HEK293 (cell line): ENCODE measurements around the gene ANKRD63.

Experiments used
- CTCF ChIA-PET: fragments of 350-600 bp; formaldehyde crosslinking; extraction: SDS; loops from one replicate; lab custom pipeline; 2021; ENCODE audit warnings: antibody characterized with exemption; lab: Yijun Ruan, JAX
- POLR2A ChIA-PET: fragments of 300-600 bp; formaldehyde crosslinking; extraction: SDS; loops from one replicate; lab custom pipeline; 2020; ENCODE audit warnings: antibody characterized with exemption, inconsistent platforms; lab: Yijun Ruan, JAX
- H3K27ac ChIP-seq: fragments of 200-500 bp; sonication (Bioruptor generic); 2 replicates; pipeline ENCODE4 v1.5.1; 2014; ENCODE audit warnings: low read depth, low read length, control low read depth, inconsistent platforms; ENCODE audit errors: extremely low read depth
- H3K36me3 ChIP-seq, 2 experiments: fragments of 200-500 bp in 1 of 2; sonication (Bioruptor generic) in 1 of 2; 1 replicate in 1 of 2; 2 replicates in 1 of 2; pipeline ENCODE4 v1.5.1; 2014 to 2017; ENCODE audit warnings: inconsistent platforms in 2 of 2, low read length in 2 of 2; ENCODE audit not compliant: control insufficient read depth in 2 of 2, insufficient read depth in 1 of 2
- H3K4me1 ChIP-seq: fragments of 200-500 bp; sonication (Bioruptor generic); 2 replicates; pipeline ENCODE4 v1.5.1; 2014; ENCODE audit warnings: mild to moderate bottlenecking, low read length, inconsistent platforms; ENCODE audit not compliant: control insufficient read depth, insufficient read depth
- H3K4me3 ChIP-seq: 2 replicates; pipeline ENCODE4 v1.5.1; 2011; ENCODE audit warnings: low read depth, mild to moderate bottlenecking, control low read depth, low read length, moderate library complexity
- H3K9me3 ChIP-seq: fragments of 200-500 bp; sonication (Bioruptor generic); 2 replicates; pipeline ENCODE4 v1.5.1; 2014; ENCODE audit warnings: low read depth, low read length, inconsistent platforms; ENCODE audit not compliant: control insufficient read depth, insufficient read depth
- FEZF1 ChIP-seq: fragments of 450-650 bp; formaldehyde crosslinking; IDR thresholded peaks from 2 replicates; pipeline ENCODE4 v1.5.1; 2016; ENCODE audit warnings: missing biosample characterization, missing genetic modification characterization
- GFI1B ChIP-seq: fragments of 450-650 bp; formaldehyde crosslinking; IDR thresholded peaks from 2 replicates; pipeline ENCODE4 v1.5.1; 2016; ENCODE audit warnings: missing biosample characterization, missing genetic modification characterization
- GLIS1 ChIP-seq: fragments of 450-650 bp; formaldehyde crosslinking; IDR thresholded peaks from 2 replicates; pipeline ENCODE4 v1.5.1; 2016; ENCODE audit warnings: missing biosample characterization, missing genetic modification characterization
- KLF10 ChIP-seq: fragments of 450-650 bp; IDR thresholded peaks from 2 replicates; pipeline ENCODE4 v1.5.1; 2018; ENCODE audit warnings: missing biosample characterization, mild to moderate bottlenecking, missing genetic modification characterization
- KLF9 ChIP-seq: fragments of 450-650 bp; formaldehyde crosslinking; IDR thresholded peaks from 2 replicates; pipeline ENCODE4 v1.5.1; 2016; ENCODE audit warnings: missing biosample characterization, missing genetic modification characterization, low read depth
- OSR2 ChIP-seq: fragments of 450-650 bp; formaldehyde crosslinking; IDR thresholded peaks from 2 replicates; pipeline ENCODE4 v1.5.1; 2016; ENCODE audit warnings: missing biosample characterization, missing genetic modification characterization
- SCRT2 ChIP-seq: fragments of 450-650 bp; formaldehyde crosslinking; IDR thresholded peaks from 2 replicates; pipeline ENCODE4 v1.5.1; 2016; ENCODE audit warnings: missing biosample characterization, missing genetic modification characterization
- SP7 ChIP-seq: fragments of 450-650 bp; formaldehyde crosslinking; IDR thresholded peaks from 2 replicates; pipeline ENCODE4 v1.5.1; 2016; ENCODE audit warnings: missing biosample characterization, missing genetic modification characterization
- ZBTB1 ChIP-seq: fragments of 450-650 bp; formaldehyde crosslinking; IDR thresholded peaks from 2 replicates; pipeline ENCODE4 v1.5.1; 2016; ENCODE audit warnings: missing biosample characterization, missing genetic modification characterization
- ZBTB20 ChIP-seq: fragments of 450-650 bp; formaldehyde crosslinking; IDR thresholded peaks from 2 replicates; pipeline ENCODE4 v1.5.1; 2016; ENCODE audit warnings: missing biosample characterization, missing genetic modification characterization
- ZIC2 ChIP-seq: fragments of 450-650 bp; formaldehyde crosslinking; IDR thresholded peaks from 2 replicates; pipeline ENCODE4 v1.5.1; 2016; ENCODE audit warnings: missing biosample characterization, missing genetic modification characterization
- ZNF221 ChIP-seq: fragments of 450-650 bp; formaldehyde crosslinking; IDR thresholded peaks from 2 replicates; pipeline ENCODE4 v1.5.1; 2017; ENCODE audit warnings: missing biosample characterization, missing genetic modification characterization, borderline replicate concordance
- ZNF223 ChIP-seq: fragments of 450-650 bp; formaldehyde crosslinking; IDR thresholded peaks from 2 replicates; pipeline ENCODE4 v1.5.1; 2016; ENCODE audit warnings: missing biosample characterization, missing genetic modification characterization
- ZNF335 ChIP-seq: fragments of 450-650 bp; formaldehyde crosslinking; conservative IDR thresholded peaks from 2 replicates; pipeline ENCODE4 v1.5.1; 2016; ENCODE audit warnings: missing biosample characterization, missing genetic modification characterization
- ZNF354C ChIP-seq: fragments of 450-650 bp; formaldehyde crosslinking; IDR thresholded peaks from 2 replicates; pipeline ENCODE4 v1.5.1; 2016; ENCODE audit warnings: missing biosample characterization, missing genetic modification characterization, low read depth, borderline replicate concordance
- ZNF514 ChIP-seq: fragments of 450-650 bp; formaldehyde crosslinking; IDR thresholded peaks from 2 replicates; pipeline ENCODE4 v1.5.1; 2016; ENCODE audit warnings: missing biosample characterization, missing genetic modification characterization
- ZNF549 ChIP-seq: fragments of 450-650 bp; IDR thresholded peaks from 2 replicates; pipeline ENCODE4 v1.5.1; 2018; ENCODE audit warnings: missing biosample characterization, missing genetic modification characterization, mild to moderate bottlenecking, inconsistent platforms, moderate library complexity
- ZNF561 ChIP-seq: fragments of 450-650 bp; IDR thresholded peaks from 2 replicates; pipeline ENCODE4 v1.5.1; 2018; ENCODE audit warnings: missing biosample characterization, missing genetic modification characterization, borderline replicate concordance
- ZNF600 ChIP-seq: fragments of 450-650 bp; formaldehyde crosslinking; IDR thresholded peaks from 2 replicates; pipeline ENCODE4 v1.5.1; 2016; ENCODE audit warnings: missing biosample characterization, missing genetic modification characterization
- ZNF629 ChIP-seq: fragments of 450-650 bp; formaldehyde crosslinking; IDR thresholded peaks from 2 replicates; pipeline ENCODE4 v1.5.1; 2017; ENCODE audit warnings: missing biosample characterization, missing genetic modification characterization
- ZNF670 ChIP-seq: fragments of 450-650 bp; formaldehyde crosslinking; IDR thresholded peaks from 2 replicates; pipeline ENCODE4 v1.5.1; 2016; ENCODE audit warnings: missing biosample characterization, missing genetic modification characterization, low read depth
- ZNF747 ChIP-seq: fragments of 450-650 bp; formaldehyde crosslinking; IDR thresholded peaks from 2 replicates; pipeline ENCODE4 v1.5.1; 2016; ENCODE audit warnings: missing biosample characterization, missing genetic modification characterization
- ZNF785 ChIP-seq: fragments of 450-650 bp; formaldehyde crosslinking; IDR thresholded peaks from 2 replicates; pipeline ENCODE4 v1.5.1; 2016; ENCODE audit warnings: missing biosample characterization, missing genetic modification characterization
- ZNF792 ChIP-seq: fragments of 450-650 bp; formaldehyde crosslinking; IDR thresholded peaks from 2 replicates; pipeline ENCODE4 v1.5.1; 2016; ENCODE audit warnings: missing biosample characterization, missing genetic modification characterization
- TF ChIP-seq, protein P1 (sequence below): fragments of 450-650 bp; formaldehyde crosslinking; conservative IDR thresholded peaks from 2 replicates; pipeline ENCODE4 v1.5.1; 2016; ENCODE audit warnings: low read depth, missing biosample characterization, missing genetic modification characterization
- TF ChIP-seq, protein P2 (sequence below): fragments of 450-650 bp; formaldehyde crosslinking; IDR thresholded peaks from 2 replicates; pipeline ENCODE4 v1.5.1; 2016; ENCODE audit warnings: missing biosample characterization, missing genetic modification characterization

Gene ANKRD63

GRCh38 chr15:40264321-40265153 is 18.3 kb downstream of the ANKRD63 start (continued):
- TF ChIP-seq GLIS1 (peak; percentile 54; the same call in 1 of the 2 replicates), ZNF670 (tag by site-specific recombination) (no peak), ZBTB1 (tag by site-specific recombination) (no peak), ZNF600 (tag by site-specific recombination) (peak; percentile 61; the same call in 1 of the 2 replicates), GFI1B (tag by site-specific recombination) (no peak), ZNF514 (tag by site-specific recombination) (no peak), ZNF549 (tag by site-specific recombination) (no peak), ZNF785 (no peak), OSR2 (tag by site-specific recombination) (peak; percentile 67; the same call in 1 of the 2 replicates), ZNF223 (no peak), KLF10 (tag by site-specific recombination) (peak; percentile 86), ZNF221 (tag by site-specific recombination) (no peak), ZNF747 (tag by site-specific recombination) (no peak), ZNF561 (tag by site-specific recombination) (no peak), KLF9 (0 out of 2 replicates have a peak, but pooled peaks have one; percentile 25), SCRT2 (tag by site-specific recombination) (no peak)
- TF ChIP-seq, protein P1, sequence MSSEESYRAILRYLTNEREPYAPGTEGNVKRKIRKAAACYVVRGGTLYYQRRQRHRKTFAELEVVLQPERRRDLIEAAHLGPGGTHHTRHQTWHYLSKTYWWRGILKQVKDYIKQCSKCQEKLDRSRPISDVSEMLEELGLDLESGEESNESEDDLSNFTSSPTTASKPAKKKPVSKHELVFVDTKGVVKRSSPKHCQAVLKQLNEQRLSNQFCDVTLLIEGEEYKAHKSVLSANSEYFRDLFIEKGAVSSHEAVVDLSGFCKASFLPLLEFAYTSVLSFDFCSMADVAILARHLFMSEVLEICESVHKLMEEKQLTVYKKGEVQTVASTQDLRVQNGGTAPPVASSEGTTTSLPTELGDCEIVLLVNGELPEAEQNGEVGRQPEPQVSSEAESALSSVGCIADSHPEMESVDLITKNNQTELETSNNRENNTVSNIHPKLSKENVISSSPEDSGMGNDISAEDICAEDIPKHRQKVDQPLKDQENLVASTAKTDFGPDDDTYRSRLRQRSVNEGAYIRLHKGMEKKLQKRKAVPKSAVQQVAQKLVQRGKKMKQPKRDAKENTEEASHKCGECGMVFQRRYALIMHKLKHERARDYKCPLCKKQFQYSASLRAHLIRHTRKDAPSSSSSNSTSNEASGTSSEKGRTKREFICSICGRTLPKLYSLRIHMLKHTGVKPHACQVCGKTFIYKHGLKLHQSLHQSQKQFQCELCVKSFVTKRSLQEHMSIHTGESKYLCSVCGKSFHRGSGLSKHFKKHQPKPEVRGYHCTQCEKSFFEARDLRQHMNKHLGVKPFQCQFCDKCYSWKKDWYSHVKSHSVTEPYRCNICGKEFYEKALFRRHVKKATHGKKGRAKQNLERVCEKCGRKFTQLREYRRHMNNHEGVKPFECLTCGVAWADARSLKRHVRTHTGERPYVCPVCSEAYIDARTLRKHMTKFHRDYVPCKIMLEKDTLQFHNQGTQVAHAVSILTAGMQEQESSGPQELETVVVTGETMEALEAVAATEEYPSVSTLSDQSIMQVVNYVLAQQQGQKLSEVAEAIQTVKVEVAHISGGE (tag by site-specific recombination), result no peak
- TF ChIP-seq, protein P2, sequence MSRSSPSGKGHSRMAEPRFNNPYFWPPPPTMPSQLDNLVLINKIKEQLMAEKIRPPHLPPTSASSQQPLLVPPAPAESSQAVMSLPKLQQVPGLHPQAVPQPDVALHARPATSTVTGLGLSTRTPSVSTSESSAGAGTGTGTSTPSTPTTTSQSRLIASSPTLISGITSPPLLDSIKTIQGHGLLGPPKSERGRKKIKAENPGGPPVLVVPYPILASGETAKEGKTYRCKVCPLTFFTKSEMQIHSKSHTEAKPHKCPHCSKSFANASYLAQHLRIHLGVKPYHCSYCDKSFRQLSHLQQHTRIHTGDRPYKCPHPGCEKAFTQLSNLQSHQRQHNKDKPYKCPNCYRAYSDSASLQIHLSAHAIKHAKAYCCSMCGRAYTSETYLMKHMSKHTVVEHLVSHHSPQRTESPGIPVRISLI, result no peak

- peak overlapping the region; percentile 34; the same call in 1 of the 2 replicates for H3K27ac ChIP-seq
- no peaks in the 10 kb centered on the region for H3K36me3 ChIP-seq
- ChIA-PET CTCF (interaction anchor here (0.6 to 4.9 kb wide), 3 partner anchors 11 to 46 kb away, joined by 3 to 66 read pairs (median 10); no protein-coding TSS in a partner anchor), POLR2A (no interaction called here)
- peaks cover 22% of the 10 kb centered on the region for H3K4me1 ChIP-seq
- TF ChIP-seq ZNF792 (tag by site-specific recombination) (no peak), ZNF354C (tag by site-specific recombination) (no peak), ZNF335 (tag by site-specific recombination) (peak; percentile 16; the same call in 1 of the 2 replicates), ZIC2 (tag by site-specific recombination) (peak; percentile 24; the same call in 1 of the 2 replicates), ZNF600 (tag by site-specific recombination) (peak; percentile 79), SP7 (tag by site-specific recombination) (peak; percentile 64), ZBTB20 (tag by site-specific recombination) (0 out of 2 replicates have a peak, but pooled peaks have one; percentile 33), ZNF629 (no peak), FEZF1 (peak; percentile 19; the same call in 1 of the 2 replicates)
- H3K9me3 ChIP-seq, result no peaks in the 10 kb centered on the region
- no peak overlapping the region for H3K4me3 ChIP-seq
Measured at GRCh38 chr15:40263024-40263754, 19.7 kb downstream of the ANKRD63 start.
